Liver (tissue), 9 donors: ENCODE measurements around the gene INSYN2B. TPM values are rescaled to one million over a fixed set of nuclear protein-coding genes. Genes with fewer than 3 reads are reported as not detected.

Source experiments
- DNase-seq: peaks from one replicate; pipeline ENCODE4 v3.0.0-alpha.2; 2017; ENCODE audit warnings: low spot score
- H3K27ac ChIP-seq, 2 donors: one replicate each; pipeline ENCODE4 v1.7.0; 2013; ENCODE audit warnings: inconsistent platforms in 2 of 2, low read length in 2 of 2, control low read depth in 1 of 2, low read depth in 1 of 2, mild to moderate bottlenecking in 1 of 2
- H3K27me3 ChIP-seq, 4 donors: one replicate each; pipeline versions ENCODE4 v1.6.1 to v1.7.0; 2013; ENCODE audit warnings: low read length in 3 of 4, inconsistent platforms in 1 of 4, mild to moderate bottlenecking in 1 of 4, moderate library complexity in 1 of 4; ENCODE audit not compliant: control insufficient read depth in 4 of 4, insufficient read depth in 4 of 4
- H3K36me3 ChIP-seq, 4 donors: one replicate each; pipeline versions ENCODE4 v1.6.1 to v1.7.0; 2013; ENCODE audit warnings: low read length in 3 of 4, mild to moderate bottlenecking in 3 of 4, low read depth in 1 of 4, moderate library complexity in 1 of 4; ENCODE audit not compliant: control insufficient read depth in 4 of 4, insufficient read depth in 3 of 4
- H3K4me1 ChIP-seq, 4 donors: one replicate each; pipeline versions ENCODE4 v1.6.1 to v1.7.0; 2013; ENCODE audit warnings: low read length in 3 of 4, mild to moderate bottlenecking in 3 of 4, moderate library complexity in 1 of 4; ENCODE audit not compliant: control insufficient read depth in 4 of 4, insufficient read depth in 4 of 4
- H3K4me3 ChIP-seq, 3 donors: one replicate each; pipeline versions ENCODE4 v1.6.1 to v1.7.0; 2013; ENCODE audit warnings: low read length in 3 of 3, control low read depth in 1 of 3, low read depth in 1 of 3, mild to moderate bottlenecking in 1 of 3
- H3K9ac ChIP-seq, 2 donors: one replicate each; pipeline ENCODE4 v1.7.0; 2013; ENCODE audit warnings: low read length in 2 of 2, mild to moderate bottlenecking in 2 of 2, moderate library complexity in 2 of 2, control low read depth in 1 of 2, low read depth in 1 of 2
- H3K9me3 ChIP-seq, 4 donors: one replicate each; pipeline versions ENCODE4 v1.6.1 to v1.7.0; 2013; ENCODE audit warnings: low read length in 3 of 4; ENCODE audit not compliant: control insufficient read depth in 4 of 4
- EGR1 ChIP-seq, 2 donors: IDR thresholded peaks; 2 replicates each; pipeline ENCODE4 v1.6.1; 2016 to 2018; ENCODE audit warnings: antibody characterized with exemption in 2 of 2, low read depth in 2 of 2
- FOXA1 ChIP-seq: IDR thresholded peaks from 2 replicates; pipeline ENCODE4 v1.6.1; 2016; ENCODE audit warnings: antibody characterized with exemption
- FOXA2 ChIP-seq: IDR thresholded peaks from 2 replicates; pipeline ENCODE4 v1.6.1; 2016; ENCODE audit warnings: antibody characterized with exemption
- GABPA ChIP-seq, 2 donors: IDR thresholded peaks in 1 of 2; conservative IDR thresholded peaks in 1 of 2; 2 replicates each; pipeline ENCODE4 v1.6.1; 2016; ENCODE audit warnings: antibody characterized with exemption in 2 of 2, mild to moderate bottlenecking in 1 of 2, moderate library complexity in 1 of 2
- HNF4A ChIP-seq, 2 donors: conservative IDR thresholded peaks; 2 replicates each; pipeline ENCODE4 v1.6.1; 2016; ENCODE audit warnings: antibody characterized with exemption in 2 of 2, mild to moderate bottlenecking in 2 of 2
- HNF4G ChIP-seq: IDR thresholded peaks from 2 replicates; pipeline ENCODE4 v1.6.1; 2016; ENCODE audit warnings: antibody characterized with exemption
- JUND ChIP-seq, 2 donors: IDR thresholded peaks; 2 replicates each; pipeline ENCODE4 v1.6.1; 2016; ENCODE audit warnings: antibody characterized with exemption in 2 of 2
- NR2F2 ChIP-seq: IDR thresholded peaks from 2 replicates; pipeline ENCODE4 v1.6.1; 2016; ENCODE audit warnings: antibody characterized with exemption
- RAD21 ChIP-seq, 2 donors: IDR thresholded peaks; 2 replicates each; pipeline ENCODE4 v1.6.1; 2016; ENCODE audit warnings: antibody characterized with exemption in 2 of 2, mild to moderate bottlenecking in 2 of 2
- SP1 ChIP-seq: IDR thresholded peaks from 2 replicates; pipeline ENCODE4 v1.6.1; 2018; ENCODE audit warnings: antibody characterized with exemption, mild to moderate bottlenecking
- TAF1 ChIP-seq: conservative IDR thresholded peaks from 2 replicates; pipeline ENCODE4 v1.6.1; 2016; ENCODE audit warnings: antibody characterized with exemption, mild to moderate bottlenecking
- YY1 ChIP-seq: IDR thresholded peaks from 2 replicates; pipeline ENCODE4 v1.6.1; 2016; ENCODE audit warnings: antibody characterized with exemption, mild to moderate bottlenecking
- whole genome bisulfite sequencing: extraction: QIAGEN DNeasy Blood & Tissue Kit; methylation state at CpG from one replicate; pipeline ENCODE4 v1.1.7; 2013; 5-methylcytosine and 5-hydroxymethylcytosine counted together
- polyA plus RNA-seq, 2 donors: library from polyadenylated mRNA; stranded (reverse) in 1 of 2; unstranded in 1 of 2; fragments of 200-250 nt in 1 of 2; fragments of >200 nt in 1 of 2; fragmentation: Nextera tagmentation in 1 of 2; extraction: Ambion mirVana in 1 of 2; gene quantifications; one replicate each; pipeline versions ENCODE4 v1.2.1 to v1.2.3, GENCODE V29; 2013 to 2015
- total RNA-seq, 2 donors: library from RNA; depleted of rRNA; stranded (reverse); fragments of >200 nt; gene quantifications; one replicate each; pipeline ENCODE4 v1.2.3, GENCODE V29; 2014
- TF ChIP-seq, protein P1 (sequence below): IDR thresholded peaks from 2 replicates; pipeline ENCODE4 v1.6.1; 2016; ENCODE audit warnings: antibody characterized with exemption
- TF ChIP-seq, protein P2 (sequence below): IDR thresholded peaks from 2 replicates; pipeline ENCODE4 v1.6.1; 2016; ENCODE audit warnings: antibody characterized with exemption, mild to moderate bottlenecking
- TF ChIP-seq, protein P3 (sequence below): fragments of 150-350 bp; IDR thresholded peaks from 2 replicates; pipeline ENCODE4 v1.5.1; 2017; ENCODE audit warnings: improper control_type of control experiment, low read depth, low read length; ENCODE audit not compliant: missing input control
- TF ChIP-seq, protein P4 (sequence below): IDR thresholded peaks from 2 replicates; pipeline ENCODE4 v1.6.1; 2016; ENCODE audit warnings: antibody characterized with exemption
- TF ChIP-seq, protein P5 (sequence below): IDR thresholded peaks from 2 replicates; pipeline ENCODE4 v1.6.1; 2016; ENCODE audit warnings: antibody characterized with exemption
- donor health status: healthy.
- donor health status: healthy.
- donor health status: healthy.
- donor health status: healthy.
- donor health status: healthy.

Gene INSYN2B
- total and polyA plus RNA-seq, 4 donors, result 0.08 to 0.33 (median 0.13) TPM; not detected in 1

DNA sequence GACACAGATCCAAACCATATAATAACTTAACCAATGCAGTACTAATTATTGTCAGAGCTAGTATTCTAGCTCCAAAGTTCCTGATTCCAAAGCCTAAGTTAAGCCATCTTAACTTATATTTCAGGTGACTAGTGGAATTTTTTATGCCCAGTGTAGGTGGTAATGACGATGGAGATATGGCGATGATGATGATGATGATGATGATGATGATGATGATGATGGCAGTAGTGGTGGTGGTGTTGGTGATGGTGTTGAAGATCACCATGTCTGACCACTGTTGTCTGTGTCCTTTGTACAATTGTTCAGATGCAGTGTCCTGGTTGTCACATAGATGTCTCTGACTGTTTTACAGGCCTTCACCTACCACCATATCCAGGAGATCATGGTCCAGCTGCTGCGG lies 139.9 kb downstream of the INSYN2B start:
- H3K9ac ChIP-seq, result no peak overlapping the region
- H3K9me3 ChIP-seq, result no peaks in the 10 kb centered on the region
- H3K27ac ChIP-seq, result no peak overlapping the region
- H3K27me3 ChIP-seq, result peaks cover 0 to 2% (median 0%) of the 10 kb centered on the region in 4 donors
- 97% methylated on average over 3 of the region's 3 CpGs for WGBS
- TF ChIP-seq YY1 (no peak), GABPA (IDR thresholded peaks at IDR 0.05 in 1 of 2, conservative IDR thresholded peaks at IDR 0.05 in 1 of 2) (no peak), RAD21 (IDR thresholded peaks at IDR 0.05) (no peak), HNF4G (no peak), EGR1 (IDR thresholded peaks at IDR 0.05; ENCODE audit: low read depth in 2 of 2) (no peak), TAF1 (no peak), HNF4A (conservative IDR thresholded peaks at IDR 0.05) (no peak)
- TF ChIP-seq, protein P1, sequence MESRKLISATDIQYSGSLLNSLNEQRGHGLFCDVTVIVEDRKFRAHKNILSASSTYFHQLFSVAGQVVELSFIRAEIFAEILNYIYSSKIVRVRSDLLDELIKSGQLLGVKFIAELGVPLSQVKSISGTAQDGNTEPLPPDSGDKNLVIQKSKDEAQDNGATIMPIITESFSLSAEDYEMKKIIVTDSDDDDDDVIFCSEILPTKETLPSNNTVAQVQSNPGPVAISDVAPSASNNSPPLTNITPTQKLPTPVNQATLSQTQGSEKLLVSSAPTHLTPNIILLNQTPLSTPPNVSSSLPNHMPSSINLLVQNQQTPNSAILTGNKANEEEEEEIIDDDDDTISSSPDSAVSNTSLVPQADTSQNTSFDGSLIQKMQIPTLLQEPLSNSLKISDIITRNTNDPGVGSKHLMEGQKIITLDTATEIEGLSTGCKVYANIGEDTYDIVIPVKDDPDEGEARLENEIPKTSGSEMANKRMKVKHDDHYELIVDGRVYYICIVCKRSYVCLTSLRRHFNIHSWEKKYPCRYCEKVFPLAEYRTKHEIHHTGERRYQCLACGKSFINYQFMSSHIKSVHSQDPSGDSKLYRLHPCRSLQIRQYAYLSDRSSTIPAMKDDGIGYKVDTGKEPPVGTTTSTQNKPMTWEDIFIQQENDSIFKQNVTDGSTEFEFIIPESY, result no peak
- TF ChIP-seq, protein P2, sequence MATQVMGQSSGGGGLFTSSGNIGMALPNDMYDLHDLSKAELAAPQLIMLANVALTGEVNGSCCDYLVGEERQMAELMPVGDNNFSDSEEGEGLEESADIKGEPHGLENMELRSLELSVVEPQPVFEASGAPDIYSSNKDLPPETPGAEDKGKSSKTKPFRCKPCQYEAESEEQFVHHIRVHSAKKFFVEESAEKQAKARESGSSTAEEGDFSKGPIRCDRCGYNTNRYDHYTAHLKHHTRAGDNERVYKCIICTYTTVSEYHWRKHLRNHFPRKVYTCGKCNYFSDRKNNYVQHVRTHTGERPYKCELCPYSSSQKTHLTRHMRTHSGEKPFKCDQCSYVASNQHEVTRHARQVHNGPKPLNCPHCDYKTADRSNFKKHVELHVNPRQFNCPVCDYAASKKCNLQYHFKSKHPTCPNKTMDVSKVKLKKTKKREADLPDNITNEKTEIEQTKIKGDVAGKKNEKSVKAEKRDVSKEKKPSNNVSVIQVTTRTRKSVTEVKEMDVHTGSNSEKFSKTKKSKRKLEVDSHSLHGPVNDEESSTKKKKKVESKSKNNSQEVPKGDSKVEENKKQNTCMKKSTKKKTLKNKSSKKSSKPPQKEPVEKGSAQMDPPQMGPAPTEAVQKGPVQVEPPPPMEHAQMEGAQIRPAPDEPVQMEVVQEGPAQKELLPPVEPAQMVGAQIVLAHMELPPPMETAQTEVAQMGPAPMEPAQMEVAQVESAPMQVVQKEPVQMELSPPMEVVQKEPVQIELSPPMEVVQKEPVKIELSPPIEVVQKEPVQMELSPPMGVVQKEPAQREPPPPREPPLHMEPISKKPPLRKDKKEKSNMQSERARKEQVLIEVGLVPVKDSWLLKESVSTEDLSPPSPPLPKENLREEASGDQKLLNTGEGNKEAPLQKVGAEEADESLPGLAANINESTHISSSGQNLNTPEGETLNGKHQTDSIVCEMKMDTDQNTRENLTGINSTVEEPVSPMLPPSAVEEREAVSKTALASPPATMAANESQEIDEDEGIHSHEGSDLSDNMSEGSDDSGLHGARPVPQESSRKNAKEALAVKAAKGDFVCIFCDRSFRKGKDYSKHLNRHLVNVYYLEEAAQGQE, result no peak
- TF ChIP-seq, protein P3, sequence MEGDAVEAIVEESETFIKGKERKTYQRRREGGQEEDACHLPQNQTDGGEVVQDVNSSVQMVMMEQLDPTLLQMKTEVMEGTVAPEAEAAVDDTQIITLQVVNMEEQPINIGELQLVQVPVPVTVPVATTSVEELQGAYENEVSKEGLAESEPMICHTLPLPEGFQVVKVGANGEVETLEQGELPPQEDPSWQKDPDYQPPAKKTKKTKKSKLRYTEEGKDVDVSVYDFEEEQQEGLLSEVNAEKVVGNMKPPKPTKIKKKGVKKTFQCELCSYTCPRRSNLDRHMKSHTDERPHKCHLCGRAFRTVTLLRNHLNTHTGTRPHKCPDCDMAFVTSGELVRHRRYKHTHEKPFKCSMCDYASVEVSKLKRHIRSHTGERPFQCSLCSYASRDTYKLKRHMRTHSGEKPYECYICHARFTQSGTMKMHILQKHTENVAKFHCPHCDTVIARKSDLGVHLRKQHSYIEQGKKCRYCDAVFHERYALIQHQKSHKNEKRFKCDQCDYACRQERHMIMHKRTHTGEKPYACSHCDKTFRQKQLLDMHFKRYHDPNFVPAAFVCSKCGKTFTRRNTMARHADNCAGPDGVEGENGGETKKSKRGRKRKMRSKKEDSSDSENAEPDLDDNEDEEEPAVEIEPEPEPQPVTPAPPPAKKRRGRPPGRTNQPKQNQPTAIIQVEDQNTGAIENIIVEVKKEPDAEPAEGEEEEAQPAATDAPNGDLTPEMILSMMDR, result no peak
- TF ChIP-seq, protein P4, sequence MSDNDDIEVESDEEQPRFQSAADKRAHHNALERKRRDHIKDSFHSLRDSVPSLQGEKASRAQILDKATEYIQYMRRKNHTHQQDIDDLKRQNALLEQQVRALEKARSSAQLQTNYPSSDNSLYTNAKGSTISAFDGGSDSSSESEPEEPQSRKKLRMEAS, result no peak
- TF ChIP-seq, protein P5, sequence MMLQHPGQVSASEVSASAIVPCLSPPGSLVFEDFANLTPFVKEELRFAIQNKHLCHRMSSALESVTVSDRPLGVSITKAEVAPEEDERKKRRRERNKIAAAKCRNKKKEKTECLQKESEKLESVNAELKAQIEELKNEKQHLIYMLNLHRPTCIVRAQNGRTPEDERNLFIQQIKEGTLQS, result no peak
- no peaks in the 10 kb centered on the region for H3K36me3 ChIP-seq
- no peaks in the 10 kb centered on the region for H3K4me1 ChIP-seq
- no peak for DNase-seq
- H3K4me3 ChIP-seq, result no peak overlapping the region

DNA sequence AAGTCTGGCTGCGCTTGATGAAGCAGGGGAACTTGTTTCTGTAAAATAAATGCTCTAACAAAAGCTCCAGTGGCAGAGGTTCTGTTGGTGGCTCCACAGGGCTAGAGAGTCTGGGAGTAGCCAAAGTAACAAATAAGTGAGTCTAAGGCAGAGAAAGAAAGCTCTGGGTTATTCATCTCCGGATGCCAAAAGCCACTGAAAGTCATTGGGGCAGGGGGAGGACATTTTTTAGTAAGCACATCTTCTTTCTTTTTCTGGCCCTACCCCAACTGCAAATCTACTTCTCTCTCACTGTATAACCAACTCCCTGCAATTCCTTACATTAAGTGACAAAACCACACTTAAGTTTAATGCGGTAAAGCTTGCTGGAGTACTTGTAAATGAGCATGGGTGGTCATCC lies 141.6 kb downstream of the INSYN2B start:
- 68% methylated on average over 3 of the region's 3 CpGs for WGBS
- Histone ChIP-seq H3K4me3 (no peak overlapping the region), H3K36me3 (no peaks in the 10 kb centered on the region), H3K27ac (no peak overlapping the region), H3K4me1 (no peaks in the 10 kb centered on the region), H3K27me3 (peaks cover 0 to 2% (median 0%) of the 10 kb centered on the region in 4 donors), H3K9ac (no peak overlapping the region), H3K9me3 (no peaks in the 10 kb centered on the region)
- no peak for DNase-seq
- no peak for TF ChIP-seq HNF4G
- TF ChIP-seq NR2F2, result no peak
- no peak for TF ChIP-seq RAD21 (IDR thresholded peaks at IDR 0.05)
- no peak for TF ChIP-seq SP1
- no peak for TF ChIP-seq GABPA (IDR thresholded peaks at IDR 0.05 in 1 of 2, conservative IDR thresholded peaks at IDR 0.05 in 1 of 2)
- TF ChIP-seq, protein P5, result no peak
- TF ChIP-seq FOXA2, result no peak
- TF ChIP-seq YY1, result no peak
- TF ChIP-seq, protein P4, result no peak
- TF ChIP-seq FOXA1, result no peak
- TF ChIP-seq, protein P1, result no peak
- TF ChIP-seq EGR1 (IDR thresholded peaks at IDR 0.05; ENCODE audit: low read depth in 2 of 2), result no peak
- TF ChIP-seq, protein P2, result no peak
- no peak for TF ChIP-seq JUND (IDR thresholded peaks at IDR 0.05)
